SK-N-SH treated with all-trans-retinoic acid at 6 μM for 48 hours (cell line): ENCODE data around the gene RHBDL3.
A peak's percentile ranks its signal among the peaks of the same experiment; 100 is the strongest.

Experiments
- ATAC-seq: fragments of 200-7000 bp; cut with Tn5 transposase; 3 replicates; pipeline ENCODE4 v1.9.1; 2020; ENCODE audit warnings: mild to moderate bottlenecking, moderate library complexity
- ARNTL ChIP-seq: fragments of 450-650 bp; formaldehyde crosslinking; IDR thresholded peaks from 2 replicates; pipeline ENCODE4 v1.5.0; 2020; ENCODE audit warnings: low read depth, mild to moderate bottlenecking, moderate library complexity, borderline replicate concordance
- BACH2 ChIP-seq: fragments of 250-450 bp; sonication (Bioruptor Pico); IDR thresholded peaks from 2 replicates; pipeline ENCODE4 v1.9.0; 2021; ENCODE audit warnings: mild to moderate bottlenecking, borderline replicate concordance
- CSDC2 ChIP-seq: fragments of 250-450 bp; sonication (Bioruptor Pico); IDR thresholded peaks from 2 replicates; pipeline ENCODE4 v1.5.0; 2020; ENCODE audit warnings: mild to moderate bottlenecking, moderate library complexity
- ESRRG ChIP-seq: fragments of 250-450 bp; sonication (Bioruptor Pico); IDR thresholded peaks from 2 replicates; pipeline ENCODE4 v1.6.1; 2021; ENCODE audit warnings: mild to moderate bottlenecking
- GLIS3 ChIP-seq: fragments of 250-450 bp; sonication (Bioruptor Pico); IDR thresholded peaks from 2 replicates; pipeline ENCODE4 v1.5.0; 2020; ENCODE audit warnings: mild to moderate bottlenecking, moderate library complexity
- OSR1 ChIP-seq: fragments of 250-450 bp; sonication (Bioruptor Pico); IDR thresholded peaks from 2 replicates; pipeline ENCODE4 v1.8.0; 2022; ENCODE audit warnings: moderate library complexity, mild to moderate bottlenecking, inconsistent platforms
- PATZ1 ChIP-seq: fragments of 250-450 bp; sonication (Bioruptor Pico); IDR thresholded peaks from 2 replicates; pipeline ENCODE4 v1.8.0; 2020; ENCODE audit warnings: mild to moderate bottlenecking, moderate library complexity, borderline replicate concordance
- POU6F1 ChIP-seq: fragments of 250-450 bp; sonication (Bioruptor Pico); IDR thresholded peaks from 2 replicates; pipeline ENCODE4 v1.8.0; 2021; ENCODE audit warnings: low read depth, mild to moderate bottlenecking, moderate library complexity, borderline replicate concordance
- RARB ChIP-seq: fragments of 250-450 bp; sonication (Bioruptor Pico); IDR thresholded peaks from 2 replicates; pipeline ENCODE4 v1.8.0; 2021; ENCODE audit warnings: mild to moderate bottlenecking, moderate library complexity
- SNAI2 ChIP-seq: fragments of 250-450 bp; sonication (Bioruptor Pico); IDR thresholded peaks from 2 replicates; pipeline ENCODE4 v1.5.0; 2020; ENCODE audit warnings: mild to moderate bottlenecking, moderate library complexity
- TCF4 ChIP-seq: fragments of 250-450 bp; sonication (Bioruptor Pico); IDR thresholded peaks from 2 replicates; pipeline ENCODE4 v1.8.0; 2021; ENCODE audit warnings: mild to moderate bottlenecking, moderate library complexity, borderline replicate concordance
- TOX ChIP-seq: fragments of 250-450 bp; sonication (Bioruptor Pico); IDR thresholded peaks from 2 replicates; pipeline ENCODE4 v1.8.0; 2021; ENCODE audit warnings: mild to moderate bottlenecking, moderate library complexity, borderline replicate concordance
- TSHZ2 ChIP-seq: fragments of 250-450 bp; sonication (Bioruptor Pico); IDR thresholded peaks from 2 replicates; pipeline ENCODE4 v1.5.0; 2020; ENCODE audit warnings: mild to moderate bottlenecking, moderate library complexity
- ZC3H10 ChIP-seq: fragments of 250-450 bp; sonication (Bioruptor Pico); IDR thresholded peaks from 2 replicates; pipeline ENCODE4 v1.5.1; 2021; ENCODE audit warnings: mild to moderate bottlenecking, moderate library complexity
- ZFP3 ChIP-seq: fragments of 250-450 bp; sonication (Bioruptor Pico); IDR thresholded peaks from 2 replicates; pipeline ENCODE4 v1.5.0; 2020; ENCODE audit warnings: mild to moderate bottlenecking, moderate library complexity
- ZFP30 ChIP-seq: fragments of 450-650 bp; formaldehyde crosslinking; IDR thresholded peaks from 2 replicates; pipeline ENCODE4 v1.5.0; 2022; ENCODE audit warnings: mild to moderate bottlenecking, moderate library complexity
- ZNF565 ChIP-seq: fragments of 450-650 bp; formaldehyde crosslinking; conservative IDR thresholded peaks from 2 replicates; pipeline ENCODE4 v1.5.0; 2020; ENCODE audit warnings: low read depth, mild to moderate bottlenecking, moderate library complexity
- ZNF70 ChIP-seq: fragments of 450-650 bp; formaldehyde crosslinking; IDR thresholded peaks from 2 replicates; pipeline ENCODE4 v1.5.0; 2020; ENCODE audit warnings: mild to moderate bottlenecking, moderate library complexity
- ZNF8 ChIP-seq: fragments of 450-650 bp; formaldehyde crosslinking; IDR thresholded peaks from 2 replicates; pipeline ENCODE4 v1.5.0; 2020; ENCODE audit warnings: mild to moderate bottlenecking, moderate library complexity
- TF ChIP-seq, protein P1 (sequence below): fragments of 250-450 bp; sonication (Bioruptor Pico); IDR thresholded peaks from 2 replicates; pipeline ENCODE4 v1.5.1; 2020; ENCODE audit warnings: low read depth, mild to moderate bottlenecking, moderate library complexity
- TF ChIP-seq, protein P2 (sequence below): fragments of 250-450 bp; sonication (Bioruptor Pico); IDR thresholded peaks from 2 replicates; pipeline ENCODE4 v1.5.1; 2021; ENCODE audit warnings: mild to moderate bottlenecking, moderate library complexity

Gene RHBDL3

GRCh38 chr17:32240750-32241149 is 24.9 kb upstream of the RHBDL3 start:
- TF ChIP-seq, protein P1, sequence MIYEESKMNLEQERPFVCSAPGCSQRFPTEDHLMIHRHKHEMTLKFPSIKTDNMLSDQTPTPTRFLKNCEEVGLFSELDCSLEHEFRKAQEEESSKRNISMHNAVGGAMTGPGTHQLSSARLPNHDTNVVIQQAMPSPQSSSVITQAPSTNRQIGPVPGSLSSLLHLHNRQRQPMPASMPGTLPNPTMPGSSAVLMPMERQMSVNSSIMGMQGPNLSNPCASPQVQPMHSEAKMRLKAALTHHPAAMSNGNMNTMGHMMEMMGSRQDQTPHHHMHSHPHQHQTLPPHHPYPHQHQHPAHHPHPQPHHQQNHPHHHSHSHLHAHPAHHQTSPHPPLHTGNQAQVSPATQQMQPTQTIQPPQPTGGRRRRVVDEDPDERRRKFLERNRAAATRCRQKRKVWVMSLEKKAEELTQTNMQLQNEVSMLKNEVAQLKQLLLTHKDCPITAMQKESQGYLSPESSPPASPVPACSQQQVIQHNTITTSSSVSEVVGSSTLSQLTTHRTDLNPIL (CRISPR knock-in tag), result no peak
- TF ChIP-seq TCF4 (CRISPR knock-in tag), result no peak
- no peak for TF ChIP-seq TOX (CRISPR knock-in tag)
- no peak for TF ChIP-seq ESRRG (CRISPR knock-in tag)
- no peak for TF ChIP-seq OSR1 (CRISPR knock-in tag)
- no peak for TF ChIP-seq ARNTL
- no peak for TF ChIP-seq ZFP3 (CRISPR knock-in tag)
- no peak for TF ChIP-seq BACH2 (CRISPR knock-in tag)
- no peak for TF ChIP-seq ZC3H10 (CRISPR knock-in tag)
- no peak for TF ChIP-seq ZFP30 (CRISPR knock-in tag)
- no peak for TF ChIP-seq ZNF70
- TF ChIP-seq, protein P2, sequence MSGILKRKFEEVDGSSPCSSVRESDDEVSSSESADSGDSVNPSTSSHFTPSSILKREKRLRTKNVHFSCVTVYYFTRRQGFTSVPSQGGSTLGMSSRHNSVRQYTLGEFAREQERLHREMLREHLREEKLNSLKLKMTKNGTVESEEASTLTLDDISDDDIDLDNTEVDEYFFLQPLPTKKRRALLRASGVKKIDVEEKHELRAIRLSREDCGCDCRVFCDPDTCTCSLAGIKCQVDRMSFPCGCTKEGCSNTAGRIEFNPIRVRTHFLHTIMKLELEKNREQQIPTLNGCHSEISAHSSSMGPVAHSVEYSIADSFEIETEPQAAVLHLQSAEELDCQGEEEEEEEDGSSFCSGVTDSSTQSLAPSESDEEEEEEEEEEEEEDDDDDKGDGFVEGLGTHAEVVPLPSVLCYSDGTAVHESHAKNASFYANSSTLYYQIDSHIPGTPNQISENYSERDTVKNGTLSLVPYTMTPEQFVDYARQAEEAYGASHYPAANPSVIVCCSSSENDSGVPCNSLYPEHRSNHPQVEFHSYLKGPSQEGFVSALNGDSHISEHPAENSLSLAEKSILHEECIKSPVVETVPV, result no peak
- no peak for TF ChIP-seq ZNF8 (CRISPR knock-in tag)
- no peak for TF ChIP-seq SNAI2 (CRISPR knock-in tag)
- ATAC-seq, result 0 out of 3 replicates have a peak, but pooled peaks have one; percentile 19

- ATAC-seq, result no peak
- TF ChIP-seq, protein P2, result no peak
- TF ChIP-seq CSDC2 (no peak), TSHZ2 (CRISPR knock-in tag) (no peak), SNAI2 (CRISPR knock-in tag) (no peak), POU6F1 (no peak), RARB (CRISPR knock-in tag) (no peak), ZFP3 (CRISPR knock-in tag) (no peak), ZNF565 (CRISPR knock-in tag) (no peak), GLIS3 (no peak), ESRRG (CRISPR knock-in tag) (no peak), ZNF70 (no peak), ZNF8 (CRISPR knock-in tag) (no peak), TCF4 (CRISPR knock-in tag) (no peak), PATZ1 (CRISPR knock-in tag) (no peak), OSR1 (CRISPR knock-in tag) (no peak), ZC3H10 (CRISPR knock-in tag) (no peak), BACH2 (CRISPR knock-in tag) (no peak), ARNTL (no peak)
- TF ChIP-seq, protein P1 (CRISPR knock-in tag), result no peak
- TF ChIP-seq, all 23 proteins: peak for 0
These were observed 24.0 kb upstream of the RHBDL3 start for GRCh38 chr17:32241640-32242039.
